MM.1S (cell line): ENCODE results near the gene IPO11.

Experiments used
- DNase-seq: peaks from one replicate; pipeline ENCODE4 v3.0.0-alpha.2; 2015
- H2AFZ ChIP-seq: fragments of 300-600 bp; sonication (generic); 2 replicates; pipeline ENCODE4 v1.6.0; 2016; ENCODE audit warnings: antibody characterized with exemption, low read length
- H3F3A ChIP-seq: fragments of 300-600 bp; sonication (generic); 2 replicates; pipeline ENCODE4 v1.6.1; 2016; ENCODE audit warnings: mild to moderate bottlenecking, antibody characterized with exemption, low read length, moderate library complexity, mixed read lengths; ENCODE audit not compliant: insufficient read depth
- H3K27ac ChIP-seq: fragments of 300-600 bp; sonication (generic); 2 replicates; pipeline ENCODE4 v1.5.1; 2016; ENCODE audit warnings: mild to moderate bottlenecking, low read length
- H3K27me3 ChIP-seq: fragments of 300-600 bp; sonication (generic); replicated peaks from 2 replicates; pipeline ENCODE4 v1.6.0; 2016; ENCODE audit warnings: low read length; ENCODE audit not compliant: insufficient read depth
- H3K36me3 ChIP-seq: fragments of 300-600 bp; sonication (generic); replicated peaks from 2 replicates; pipeline ENCODE4 v1.6.1; 2016; ENCODE audit warnings: mild to moderate bottlenecking, low read length, mixed read lengths; ENCODE audit not compliant: insufficient read depth
- H3K4me1 ChIP-seq: fragments of 300-600 bp; sonication (generic); 2 replicates; pipeline ENCODE4 v1.6.1; 2016; ENCODE audit warnings: low read length, mixed read lengths
- H3K4me2 ChIP-seq: fragments of 300-600 bp; sonication (generic); 2 replicates; pipeline ENCODE4 v1.6.0; 2016; ENCODE audit warnings: low read depth, low read length
- H3K4me3 ChIP-seq: fragments of 300-600 bp; sonication (generic); 2 replicates; pipeline ENCODE4 v1.5.1; 2016; ENCODE audit warnings: low read length, mixed read lengths
- H3K79me2 ChIP-seq: fragments of 300-600 bp; sonication (generic); 2 replicates; pipeline ENCODE4 v1.6.1; 2016; ENCODE audit warnings: mixed run types, low read length, mixed read lengths
- H3K9ac ChIP-seq: fragments of 300-600 bp; sonication (generic); 2 replicates; pipeline ENCODE4 v1.6.1; 2016; ENCODE audit warnings: low read length, mixed read lengths
- H3K9me2 ChIP-seq: fragments of 300-600 bp; sonication (generic); replicated peaks from 2 replicates; pipeline ENCODE4 v1.6.1; 2016; ENCODE audit warnings: mild to moderate bottlenecking, low read length, mixed read lengths; ENCODE audit not compliant: insufficient read depth
- H3K9me3 ChIP-seq: fragments of 300-600 bp; sonication (generic); replicated peaks from 2 replicates; pipeline ENCODE4 v1.6.1; 2016; ENCODE audit warnings: mild to moderate bottlenecking, low read length, mixed read lengths; ENCODE audit not compliant: insufficient read depth
- H4K20me1 ChIP-seq: fragments of 300-600 bp; sonication (generic); 2 replicates; pipeline ENCODE4 v1.6.1; 2016; ENCODE audit warnings: mild to moderate bottlenecking, low read length, moderate library complexity, mixed read lengths; ENCODE audit not compliant: insufficient read depth
- EZH2 ChIP-seq: fragments of 300-600 bp; sonication (generic); optimal IDR thresholded peaks from 2 replicates; pipeline ENCODE3; 2017; ENCODE audit warnings: low read depth, mild to moderate bottlenecking, antibody characterized with exemption, low read length, mixed read lengths
- EZH2phosphoT487 ChIP-seq: fragments of 300-600 bp; sonication (generic); IDR thresholded peaks from 2 replicates; pipeline ENCODE4 v1.6.1; 2018; ENCODE audit warnings: antibody characterized with exemption, low read length
- TF ChIP-seq, protein P1 (sequence below): fragments of 300-600 bp; sonication (generic); IDR thresholded peaks from 2 replicates; pipeline ENCODE4 v1.5.1; 2016; ENCODE audit warnings: antibody characterized with exemption, low read length, mixed read lengths

Gene IPO11

DNA sequence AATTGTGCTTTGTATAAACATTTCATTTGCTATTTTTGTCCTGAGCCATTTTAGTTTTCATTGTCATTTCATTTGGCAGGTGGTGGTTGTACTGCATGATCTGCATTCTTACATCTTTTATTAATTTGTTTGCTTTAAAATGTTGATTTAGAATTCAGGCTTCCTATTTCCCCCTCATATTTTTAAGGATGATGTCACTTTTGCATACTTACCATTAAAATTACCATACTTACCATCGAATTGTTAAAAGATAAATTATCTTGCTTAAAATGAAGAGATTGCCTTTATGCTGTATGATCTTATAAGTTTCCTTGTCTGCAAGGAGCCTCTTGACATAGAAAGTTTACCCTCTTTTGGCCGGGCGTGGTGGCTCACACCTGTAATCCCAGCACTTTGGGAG is 40.0 kb upstream of the IPO11 start:
- Histone ChIP-seq H3K36me3 (no peaks in the 10 kb centered on the region), H2AFZ (no peak overlapping the region), H3K4me3 (no peak overlapping the region), H4K20me1 (no peaks in the 10 kb centered on the region), H3K9me2 (no peaks in the 10 kb centered on the region), H3K27me3 (no peaks in the 10 kb centered on the region), H3F3A (no peaks in the 10 kb centered on the region), H3K4me1 (no peaks in the 10 kb centered on the region), H3K27ac (no peak overlapping the region), H3K9me3 (no peaks in the 10 kb centered on the region), H3K79me2 (no peaks in the 10 kb centered on the region), H3K9ac (no peak overlapping the region), H3K4me2 (no peak overlapping the region)
- no peak for TF ChIP-seq EZH2phosphoT487
- TF ChIP-seq, protein P1, sequence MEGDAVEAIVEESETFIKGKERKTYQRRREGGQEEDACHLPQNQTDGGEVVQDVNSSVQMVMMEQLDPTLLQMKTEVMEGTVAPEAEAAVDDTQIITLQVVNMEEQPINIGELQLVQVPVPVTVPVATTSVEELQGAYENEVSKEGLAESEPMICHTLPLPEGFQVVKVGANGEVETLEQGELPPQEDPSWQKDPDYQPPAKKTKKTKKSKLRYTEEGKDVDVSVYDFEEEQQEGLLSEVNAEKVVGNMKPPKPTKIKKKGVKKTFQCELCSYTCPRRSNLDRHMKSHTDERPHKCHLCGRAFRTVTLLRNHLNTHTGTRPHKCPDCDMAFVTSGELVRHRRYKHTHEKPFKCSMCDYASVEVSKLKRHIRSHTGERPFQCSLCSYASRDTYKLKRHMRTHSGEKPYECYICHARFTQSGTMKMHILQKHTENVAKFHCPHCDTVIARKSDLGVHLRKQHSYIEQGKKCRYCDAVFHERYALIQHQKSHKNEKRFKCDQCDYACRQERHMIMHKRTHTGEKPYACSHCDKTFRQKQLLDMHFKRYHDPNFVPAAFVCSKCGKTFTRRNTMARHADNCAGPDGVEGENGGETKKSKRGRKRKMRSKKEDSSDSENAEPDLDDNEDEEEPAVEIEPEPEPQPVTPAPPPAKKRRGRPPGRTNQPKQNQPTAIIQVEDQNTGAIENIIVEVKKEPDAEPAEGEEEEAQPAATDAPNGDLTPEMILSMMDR = no peak
- TF ChIP-seq EZH2 = no peak
- DNase-seq = no peak

DNA sequence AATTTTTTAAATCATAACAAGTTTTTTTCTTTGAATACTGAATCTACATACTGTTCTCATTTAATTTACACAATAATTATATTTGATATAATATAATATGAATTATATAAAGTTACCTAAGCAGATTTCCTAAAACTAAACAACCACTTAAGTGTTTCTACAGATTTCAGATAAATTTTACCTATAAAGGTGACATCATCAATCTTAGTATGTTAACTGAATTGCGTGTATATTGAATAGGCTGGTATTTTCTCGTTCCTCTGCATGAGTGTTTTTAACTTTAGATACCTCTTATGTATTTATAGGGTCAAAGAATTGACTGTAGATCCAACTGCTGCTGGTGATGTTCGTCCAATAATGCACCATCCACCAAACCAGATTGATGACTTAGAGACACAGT is 39.2 kb upstream of the IPO11 start:
- Histone ChIP-seq H4K20me1 (no peaks in the 10 kb centered on the region), H3K9me3 (no peaks in the 10 kb centered on the region), H3K9me2 (no peaks in the 10 kb centered on the region), H3K4me3 (no peak overlapping the region), H2AFZ (no peak overlapping the region), H3K9ac (no peak overlapping the region), H3K4me1 (no peaks in the 10 kb centered on the region), H3K4me2 (no peak overlapping the region), H3K27me3 (no peaks in the 10 kb centered on the region), H3K36me3 (no peaks in the 10 kb centered on the region), H3F3A (no peaks in the 10 kb centered on the region), H3K27ac (no peak overlapping the region), H3K79me2 (no peaks in the 10 kb centered on the region)
- TF ChIP-seq, protein P1 = no peak
- no peak for TF ChIP-seq EZH2phosphoT487
- no peak for TF ChIP-seq EZH2
- no peak for DNase-seq

- Histone ChIP-seq H3K36me3 (no peaks in the 10 kb centered on the region), H3K27ac (no peak overlapping the region), H3K4me2 (no peak overlapping the region), H3K27me3 (no peaks in the 10 kb centered on the region), H3K9me2 (no peaks in the 10 kb centered on the region), H3K4me1 (no peaks in the 10 kb centered on the region), H4K20me1 (no peaks in the 10 kb centered on the region), H3K9me3 (no peaks in the 10 kb centered on the region), H3K79me2 (no peaks in the 10 kb centered on the region), H3K9ac (no peak overlapping the region), H3F3A (no peaks in the 10 kb centered on the region), H2AFZ (no peak overlapping the region), H3K4me3 (no peak overlapping the region)
- TF ChIP-seq EZH2phosphoT487 = no peak
- TF ChIP-seq, protein P1 = no peak
- no peak for TF ChIP-seq EZH2
- no peak for DNase-seq
These were observed 38.5 kb upstream of the IPO11 start for GRCh38 chr5:62374090-62374489.

- no peaks in the 10 kb centered on the region for H3K4me1 ChIP-seq
- H3K36me3 ChIP-seq = no peaks in the 10 kb centered on the region
- no peaks in the 10 kb centered on the region for H4K20me1 ChIP-seq
- H3K79me2 ChIP-seq = no peaks in the 10 kb centered on the region
- H3K9me3 ChIP-seq = no peaks in the 10 kb centered on the region
- TF ChIP-seq EZH2phosphoT487 (no peak), EZH2 (no peak)
- TF ChIP-seq, protein P1 = no peak
- H3K4me3 ChIP-seq = no peak overlapping the region
- no peak overlapping the region for H3K4me2 ChIP-seq
- no peak for DNase-seq
- no peak overlapping the region for H3K27ac ChIP-seq
- no peaks in the 10 kb centered on the region for H3K27me3 ChIP-seq
- no peak overlapping the region for H3K9ac ChIP-seq
- H3F3A ChIP-seq = no peaks in the 10 kb centered on the region
- H2AFZ ChIP-seq = no peak overlapping the region
- no peaks in the 10 kb centered on the region for H3K9me2 ChIP-seq
These were observed 36.9 kb upstream of the IPO11 start for GRCh38 chr5:62375627-62376026.
